HepG2 (cell line): ENCODE measurements around the gene TARS3. TPM values are rescaled to one million over a fixed set of nuclear protein-coding genes. Genes with fewer than 3 reads are reported as not detected.

Source experiments
- MTA1 ChIP-seq: sonication (generic); formaldehyde crosslinking; IDR thresholded peaks from 2 replicates; pipeline ENCODE4 v1.4.0; 2020; ENCODE audit warnings: missing genetic modification reagents, mild to moderate bottlenecking, borderline replicate concordance
- TOE1 ChIP-seq: sonication (generic); formaldehyde crosslinking; IDR thresholded peaks from 2 replicates; pipeline ENCODE4 v1.4.0; 2020; ENCODE audit warnings: mild to moderate bottlenecking, missing genetic modification reagents
- ZBTB38 ChIP-seq: sonication (generic); formaldehyde crosslinking; IDR thresholded peaks from 2 replicates; pipeline ENCODE4 v1.5.1; 2020; ENCODE audit warnings: mild to moderate bottlenecking, missing genetic modification reagents
- ZFX ChIP-seq: sonication (generic); formaldehyde crosslinking; IDR thresholded peaks from 2 replicates; pipeline ENCODE4 v1.4.0; 2020; ENCODE audit warnings: mild to moderate bottlenecking, low read depth, missing genetic modification reagents, moderate library complexity
- ZNF543 ChIP-seq: sonication (generic); formaldehyde crosslinking; IDR thresholded peaks from 2 replicates; pipeline ENCODE4 v1.4.0; 2020; ENCODE audit warnings: mild to moderate bottlenecking, missing genetic modification reagents
- ZNF629 ChIP-seq: sonication (generic); formaldehyde crosslinking; conservative IDR thresholded peaks from 2 replicates; pipeline ENCODE4 v1.5.0; 2020; ENCODE audit warnings: missing genetic modification reagents
- ZNF766 ChIP-seq: sonication (generic); formaldehyde crosslinking; IDR thresholded peaks from 2 replicates; pipeline ENCODE4 v1.5.0; 2020; ENCODE audit warnings: missing genetic modification reagents, borderline replicate concordance
- polyA plus RNA-seq, 8 experiments: library from polyadenylated mRNA; depleted of rRNA in 3 of 8; stranded (reverse) in 7 of 8; unstranded in 1 of 8; fragments of >200 nt; fragmentation: Illumina TruSeq in 4 of 8; extraction: Trizol in 4 of 8; gene quantifications; 2 replicates each; pipeline versions ENCODE4 v1.2.1 to v1.2.3, GENCODE V29; 2011 to 2016; ENCODE audit warnings: low read depth in 4 of 8, missing spikeins in 1 of 8, mixed read lengths in 1 of 8; ENCODE audit not compliant: insufficient read depth in 1 of 8
- total RNA-seq, 5 experiments: library from RNA; depleted of rRNA; stranded (reverse); fragments of >200 nt; fragmentation: Illumina TruSeq; extraction: Trizol; gene quantifications; 2 replicates each; pipeline ENCODE4 v1.2.3, GENCODE V29; 2016; ENCODE audit warnings: low read depth in 1 of 5
- TF ChIP-seq, protein P1 (sequence below): IDR thresholded peaks from 2 replicates; pipeline ENCODE4 v1.6.1; 2016; ENCODE audit warnings: low read depth, missing genetic modification reagents, missing compliant biosample characterization
- TF ChIP-seq, protein P2 (sequence below): sonication (generic); formaldehyde crosslinking; IDR thresholded peaks from 2 replicates; pipeline ENCODE4 v1.5.0; 2020; ENCODE audit warnings: mild to moderate bottlenecking, missing genetic modification reagents, moderate library complexity
- TF ChIP-seq, protein P3 (sequence below): IDR thresholded peaks from 2 replicates; pipeline ENCODE4 v1.6.1; 2016; ENCODE audit warnings: missing biosample characterization, missing genetic modification reagents, low read depth
- TF ChIP-seq, protein P4 (sequence below): sonication (generic); formaldehyde crosslinking; IDR thresholded peaks from 2 replicates; pipeline ENCODE4 v1.4.0; 2020; ENCODE audit warnings: mild to moderate bottlenecking, missing genetic modification reagents
- TF ChIP-seq, protein P5 (sequence below): sonication (generic); formaldehyde crosslinking; IDR thresholded peaks from 2 replicates; pipeline ENCODE4 v1.4.0; 2020; ENCODE audit warnings: missing genetic modification reagents, low read depth, mild to moderate bottlenecking, borderline replicate concordance

TARS3 gene
- total and polyA plus RNA-seq, 2 of the 13 experiments (the other 11 are each of a cell fraction or from before 2014, with no cell fraction given): 4.1 to 11.7 TPM

DNA sequence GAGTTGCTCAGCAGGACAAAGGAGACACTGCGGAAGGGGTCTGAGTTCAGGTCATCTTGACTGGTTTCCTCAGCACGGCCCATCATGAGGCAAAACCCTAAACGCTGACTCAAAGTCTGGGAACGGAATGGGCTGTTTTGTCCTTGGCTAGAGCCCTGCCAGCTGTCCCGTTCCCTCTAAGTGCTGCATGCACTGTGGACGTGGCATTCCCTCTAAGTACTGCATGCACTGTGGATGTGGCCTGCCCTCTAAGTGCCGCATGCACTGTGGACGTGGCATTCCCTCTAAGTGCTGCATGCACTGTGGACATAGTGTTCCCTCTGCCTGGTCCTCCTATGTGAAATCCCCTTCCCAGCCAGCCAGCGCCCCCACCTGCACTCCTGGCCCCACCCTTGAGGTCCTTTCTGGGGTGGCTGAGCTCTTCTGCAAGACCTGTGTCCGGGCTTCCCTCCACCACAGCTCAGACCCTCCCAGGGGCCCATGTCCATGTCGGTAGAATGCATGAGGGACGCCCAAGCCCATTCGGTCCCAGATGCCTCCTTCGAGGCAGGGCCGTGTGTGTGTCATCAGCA, 108.8 kb downstream of the TARS3 start (continued):
- TF ChIP-seq, protein P1, sequence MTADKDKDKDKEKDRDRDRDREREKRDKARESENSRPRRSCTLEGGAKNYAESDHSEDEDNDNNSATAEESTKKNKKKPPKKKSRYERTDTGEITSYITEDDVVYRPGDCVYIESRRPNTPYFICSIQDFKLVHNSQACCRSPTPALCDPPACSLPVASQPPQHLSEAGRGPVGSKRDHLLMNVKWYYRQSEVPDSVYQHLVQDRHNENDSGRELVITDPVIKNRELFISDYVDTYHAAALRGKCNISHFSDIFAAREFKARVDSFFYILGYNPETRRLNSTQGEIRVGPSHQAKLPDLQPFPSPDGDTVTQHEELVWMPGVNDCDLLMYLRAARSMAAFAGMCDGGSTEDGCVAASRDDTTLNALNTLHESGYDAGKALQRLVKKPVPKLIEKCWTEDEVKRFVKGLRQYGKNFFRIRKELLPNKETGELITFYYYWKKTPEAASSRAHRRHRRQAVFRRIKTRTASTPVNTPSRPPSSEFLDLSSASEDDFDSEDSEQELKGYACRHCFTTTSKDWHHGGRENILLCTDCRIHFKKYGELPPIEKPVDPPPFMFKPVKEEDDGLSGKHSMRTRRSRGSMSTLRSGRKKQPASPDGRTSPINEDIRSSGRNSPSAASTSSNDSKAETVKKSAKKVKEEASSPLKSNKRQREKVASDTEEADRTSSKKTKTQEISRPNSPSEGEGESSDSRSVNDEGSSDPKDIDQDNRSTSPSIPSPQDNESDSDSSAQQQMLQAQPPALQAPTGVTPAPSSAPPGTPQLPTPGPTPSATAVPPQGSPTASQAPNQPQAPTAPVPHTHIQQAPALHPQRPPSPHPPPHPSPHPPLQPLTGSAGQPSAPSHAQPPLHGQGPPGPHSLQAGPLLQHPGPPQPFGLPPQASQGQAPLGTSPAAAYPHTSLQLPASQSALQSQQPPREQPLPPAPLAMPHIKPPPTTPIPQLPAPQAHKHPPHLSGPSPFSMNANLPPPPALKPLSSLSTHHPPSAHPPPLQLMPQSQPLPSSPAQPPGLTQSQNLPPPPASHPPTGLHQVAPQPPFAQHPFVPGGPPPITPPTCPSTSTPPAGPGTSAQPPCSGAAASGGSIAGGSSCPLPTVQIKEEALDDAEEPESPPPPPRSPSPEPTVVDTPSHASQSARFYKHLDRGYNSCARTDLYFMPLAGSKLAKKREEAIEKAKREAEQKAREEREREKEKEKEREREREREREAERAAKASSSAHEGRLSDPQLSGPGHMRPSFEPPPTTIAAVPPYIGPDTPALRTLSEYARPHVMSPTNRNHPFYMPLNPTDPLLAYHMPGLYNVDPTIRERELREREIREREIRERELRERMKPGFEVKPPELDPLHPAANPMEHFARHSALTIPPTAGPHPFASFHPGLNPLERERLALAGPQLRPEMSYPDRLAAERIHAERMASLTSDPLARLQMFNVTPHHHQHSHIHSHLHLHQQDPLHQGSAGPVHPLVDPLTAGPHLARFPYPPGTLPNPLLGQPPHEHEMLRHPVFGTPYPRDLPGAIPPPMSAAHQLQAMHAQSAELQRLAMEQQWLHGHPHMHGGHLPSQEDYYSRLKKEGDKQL (CRISPR knock-in tag): no peak
- 0 out of 2 replicates have a peak, but pooled peaks have one; percentile 4 for TF ChIP-seq ZNF543
- TF ChIP-seq, protein P2, sequence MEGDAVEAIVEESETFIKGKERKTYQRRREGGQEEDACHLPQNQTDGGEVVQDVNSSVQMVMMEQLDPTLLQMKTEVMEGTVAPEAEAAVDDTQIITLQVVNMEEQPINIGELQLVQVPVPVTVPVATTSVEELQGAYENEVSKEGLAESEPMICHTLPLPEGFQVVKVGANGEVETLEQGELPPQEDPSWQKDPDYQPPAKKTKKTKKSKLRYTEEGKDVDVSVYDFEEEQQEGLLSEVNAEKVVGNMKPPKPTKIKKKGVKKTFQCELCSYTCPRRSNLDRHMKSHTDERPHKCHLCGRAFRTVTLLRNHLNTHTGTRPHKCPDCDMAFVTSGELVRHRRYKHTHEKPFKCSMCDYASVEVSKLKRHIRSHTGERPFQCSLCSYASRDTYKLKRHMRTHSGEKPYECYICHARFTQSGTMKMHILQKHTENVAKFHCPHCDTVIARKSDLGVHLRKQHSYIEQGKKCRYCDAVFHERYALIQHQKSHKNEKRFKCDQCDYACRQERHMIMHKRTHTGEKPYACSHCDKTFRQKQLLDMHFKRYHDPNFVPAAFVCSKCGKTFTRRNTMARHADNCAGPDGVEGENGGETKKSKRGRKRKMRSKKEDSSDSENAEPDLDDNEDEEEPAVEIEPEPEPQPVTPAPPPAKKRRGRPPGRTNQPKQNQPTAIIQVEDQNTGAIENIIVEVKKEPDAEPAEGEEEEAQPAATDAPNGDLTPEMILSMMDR: peak; percentile 25; the same call in 1 of the 2 replicates
- TF ChIP-seq ZNF766 (CRISPR knock-in tag): no peak
- peak; percentile 88; the same call in 1 of the 2 replicates for TF ChIP-seq ZBTB38
- peak; percentile 64 for TF ChIP-seq ZNF629 (CRISPR knock-in tag)
- TF ChIP-seq, protein P3, sequence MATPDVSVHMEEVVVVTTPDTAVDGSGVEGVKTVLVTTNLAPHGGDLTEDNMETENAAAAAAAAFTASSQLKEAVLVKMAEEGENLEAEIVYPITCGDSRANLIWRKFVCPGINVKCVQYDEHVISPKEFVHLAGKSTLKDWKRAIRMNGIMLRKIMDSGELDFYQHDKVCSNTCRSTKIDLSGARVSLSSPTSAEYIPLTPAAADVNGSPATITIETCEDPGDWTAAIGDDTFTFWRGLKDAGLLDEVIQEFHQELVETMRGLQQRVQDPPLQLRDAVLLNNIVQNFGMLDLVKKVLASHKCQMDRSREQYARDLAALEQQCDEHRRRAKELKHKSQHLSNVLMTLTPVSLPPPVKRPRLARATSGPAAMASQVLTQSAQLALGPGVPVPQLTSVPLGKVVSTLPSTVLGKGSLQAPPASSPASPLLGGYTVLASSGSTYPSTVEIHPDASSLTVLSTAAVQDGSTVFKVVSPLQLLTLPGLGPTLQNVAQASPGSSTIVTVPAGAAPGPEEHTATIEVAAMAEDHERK (CRISPR knock-in tag): no peak
- no peak for TF ChIP-seq TOE1 (CRISPR knock-in tag)
- TF ChIP-seq MTA1 (CRISPR knock-in tag): peak; percentile 39; the same call in 1 of the 2 replicates
- TF ChIP-seq, protein P4, sequence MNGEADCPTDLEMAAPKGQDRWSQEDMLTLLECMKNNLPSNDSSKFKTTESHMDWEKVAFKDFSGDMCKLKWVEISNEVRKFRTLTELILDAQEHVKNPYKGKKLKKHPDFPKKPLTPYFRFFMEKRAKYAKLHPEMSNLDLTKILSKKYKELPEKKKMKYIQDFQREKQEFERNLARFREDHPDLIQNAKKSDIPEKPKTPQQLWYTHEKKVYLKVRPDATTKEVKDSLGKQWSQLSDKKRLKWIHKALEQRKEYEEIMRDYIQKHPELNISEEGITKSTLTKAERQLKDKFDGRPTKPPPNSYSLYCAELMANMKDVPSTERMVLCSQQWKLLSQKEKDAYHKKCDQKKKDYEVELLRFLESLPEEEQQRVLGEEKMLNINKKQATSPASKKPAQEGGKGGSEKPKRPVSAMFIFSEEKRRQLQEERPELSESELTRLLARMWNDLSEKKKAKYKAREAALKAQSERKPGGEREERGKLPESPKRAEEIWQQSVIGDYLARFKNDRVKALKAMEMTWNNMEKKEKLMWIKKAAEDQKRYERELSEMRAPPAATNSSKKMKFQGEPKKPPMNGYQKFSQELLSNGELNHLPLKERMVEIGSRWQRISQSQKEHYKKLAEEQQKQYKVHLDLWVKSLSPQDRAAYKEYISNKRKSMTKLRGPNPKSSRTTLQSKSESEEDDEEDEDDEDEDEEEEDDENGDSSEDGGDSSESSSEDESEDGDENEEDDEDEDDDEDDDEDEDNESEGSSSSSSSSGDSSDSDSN: 0 out of 2 replicates have a peak, but pooled peaks have one; percentile 8
- TF ChIP-seq, protein P5, sequence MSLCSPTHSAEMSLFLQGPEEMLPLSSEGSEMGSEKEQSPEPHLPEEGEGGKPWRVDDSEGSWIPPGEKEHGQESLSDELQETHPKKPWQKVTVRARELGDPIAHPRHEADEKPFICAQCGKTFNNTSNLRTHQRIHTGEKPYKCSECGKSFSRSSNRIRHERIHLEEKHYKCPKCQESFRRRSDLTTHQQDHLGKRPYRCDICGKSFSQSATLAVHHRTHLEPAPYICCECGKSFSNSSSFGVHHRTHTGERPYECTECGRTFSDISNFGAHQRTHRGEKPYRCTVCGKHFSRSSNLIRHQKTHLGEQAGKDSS: peak; percentile 7; the same call in 1 of the 2 replicates
- TF ChIP-seq ZFX (CRISPR knock-in tag): peak; percentile 13; the same call in 1 of the 2 replicates
